Erythroblast (primary cell): Measurements from ENCODE around the gene DHRSX.

Source experiments
- DNase-seq, 2 experiments: peaks; one replicate each; lab custom pipeline; 2025; lab: John Stamatoyannopoulos, UW
- GATA1 ChIP-seq: IDR thresholded peaks from 2 replicates; pipeline ENCODE4 v1.6.1; 2011; ENCODE audit warnings: low read depth, mild to moderate bottlenecking, control low read depth, low read length, moderate library complexity
- POLR2A ChIP-seq: IDR thresholded peaks from 2 replicates; pipeline ENCODE4 v1.6.1; 2011; ENCODE audit warnings: mild to moderate bottlenecking, low read length

The DHRSX gene

GRCh38 chrX:2192584-2193272 is 308.0 kb downstream of the DHRSX start:
- no peak for TF ChIP-seq POLR2A
- no peak for TF ChIP-seq GATA1

GRCh38 chrX:2188840-2189239 is 311.9 kb downstream of the DHRSX start:
- TF ChIP-seq GATA1 (no peak), POLR2A (no peak)
- DNase-seq: no peak

More at GRCh38 chrX:2192584-2193272, 308.0 kb downstream of the DHRSX start:
- DNase-seq: no peak

- DNase-seq: no peak
These were observed 312.4 kb downstream of the DHRSX start for GRCh38 chrX:2188330-2188792.

GRCh38 chrX:2187352-2188115 is 313.2 kb downstream of the DHRSX start:
- TF ChIP-seq POLR2A: no peak
- no peak for TF ChIP-seq GATA1
- DNase-seq: no peak

More at GRCh38 chrX:2188330-2188792, 312.4 kb downstream of the DHRSX start:
- TF ChIP-seq GATA1 (no peak), POLR2A (no peak)

- no peak for TF ChIP-seq GATA1
- TF ChIP-seq POLR2A: no peak
- DNase-seq: peak in 1 of 2 experiments; percentile 14
These were observed 315.3 kb downstream of the DHRSX start for GRCh38 chrX:2185341-2186082.

- no peak for DNase-seq
- TF ChIP-seq GATA1 (no peak), POLR2A (no peak)
These were observed 316.7 kb downstream of the DHRSX start for GRCh38 chrX:2184089-2184488.

GRCh38 chrX:2183193-2183725 is 317.5 kb downstream of the DHRSX start:
- no peak for DNase-seq
- no peak for TF ChIP-seq POLR2A
- no peak for TF ChIP-seq GATA1

- TF ChIP-seq POLR2A: no peak
- TF ChIP-seq GATA1: no peak
- no peak for DNase-seq
These were observed 323.2 kb downstream of the DHRSX start for GRCh38 chrX:2177541-2177940.

- TF ChIP-seq POLR2A (no peak), GATA1 (no peak)
These were observed 324.0 kb downstream of the DHRSX start for GRCh38 chrX:2176733-2177132.

GRCh38 chrX:2176274-2176673 is 324.5 kb downstream of the DHRSX start:
- TF ChIP-seq POLR2A (no peak), GATA1 (no peak)
- DNase-seq: no peak

More at GRCh38 chrX:2176733-2177132, 324.0 kb downstream of the DHRSX start:
- DNase-seq: no peak

- TF ChIP-seq POLR2A: no peak
- no peak for TF ChIP-seq GATA1
- no peak for DNase-seq
These were observed 328.4 kb downstream of the DHRSX start for GRCh38 chrX:2172359-2172758.
